HL-60/S4 treated with phorbol 12-myristate 13-acetate at 8.2 ng/mL for 4 days and 3 days (cell line): Measurements from ENCODE around the gene ITIH1.
"Not testable (repeated sequence)": the region's sequence is repeated elsewhere in the genome, so short reads cannot be mapped to it uniquely, and the experiment has no call there.

Source experiments
- in situ Hi-C: fragments of 300-500 bp; cut with MboI; formaldehyde crosslinking; loops from 2 replicates; pipeline ENCODE4 v1.15.0; 2022; ENCODE audit warnings: low sequenced_read_pairs

The ITIH1 gene

GRCh38 chr3:52773361-52774065 lies 3.9 kb upstream of the ITIH1 start:
- in situ Hi-C loops = no loop called here

GRCh38 chr3:52774066-52774713 lies 3.2 kb upstream of the ITIH1 start:
- in situ Hi-C loops = no loop called here

DNA sequence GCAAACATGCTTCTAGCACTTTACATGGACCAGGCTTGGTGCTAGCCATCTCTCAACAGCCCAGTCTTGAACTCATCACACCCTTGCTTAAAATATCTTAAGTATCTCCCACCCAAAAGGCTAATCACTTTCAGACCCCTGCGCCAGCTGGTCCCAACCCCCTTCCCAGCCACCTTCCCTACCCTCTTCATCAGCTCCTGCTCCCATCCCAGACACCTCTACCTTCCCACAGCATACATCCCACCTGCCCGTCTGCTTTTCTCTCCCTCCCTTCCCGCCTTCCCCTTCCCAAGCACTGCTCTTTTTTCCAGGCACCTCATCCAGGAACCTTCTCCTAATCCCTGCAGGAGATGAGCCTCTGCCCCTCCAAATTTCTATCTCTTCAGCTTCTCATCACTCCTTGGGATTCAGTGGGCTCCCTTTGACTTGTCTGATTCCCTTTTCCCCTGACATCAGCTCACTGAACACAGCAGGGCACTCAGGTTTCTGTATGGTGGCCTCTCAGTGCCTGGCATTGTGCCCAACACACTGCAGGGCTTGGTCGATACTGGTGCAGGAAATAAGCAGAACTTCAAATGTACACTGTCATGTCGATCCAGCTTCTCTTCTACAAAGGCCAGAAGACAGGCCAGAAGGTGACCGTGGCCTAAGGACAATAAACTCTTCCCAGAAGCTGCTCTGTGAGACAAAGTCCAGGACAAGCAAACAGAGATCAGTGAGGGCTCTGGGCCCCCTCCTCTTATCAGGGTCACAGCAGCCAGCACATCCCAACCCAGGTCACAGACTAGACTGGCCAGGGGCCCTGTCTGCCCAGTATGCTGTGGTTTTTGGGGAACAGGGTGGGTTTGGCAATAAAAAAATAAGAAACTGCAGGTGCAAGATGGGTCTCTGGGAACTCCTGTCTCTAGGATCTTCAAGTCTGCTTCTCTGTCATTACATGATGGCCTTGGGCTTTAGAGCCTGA lies 2.2 kb upstream of the ITIH1 start:
- in situ Hi-C loops = no loop called here

DNA sequence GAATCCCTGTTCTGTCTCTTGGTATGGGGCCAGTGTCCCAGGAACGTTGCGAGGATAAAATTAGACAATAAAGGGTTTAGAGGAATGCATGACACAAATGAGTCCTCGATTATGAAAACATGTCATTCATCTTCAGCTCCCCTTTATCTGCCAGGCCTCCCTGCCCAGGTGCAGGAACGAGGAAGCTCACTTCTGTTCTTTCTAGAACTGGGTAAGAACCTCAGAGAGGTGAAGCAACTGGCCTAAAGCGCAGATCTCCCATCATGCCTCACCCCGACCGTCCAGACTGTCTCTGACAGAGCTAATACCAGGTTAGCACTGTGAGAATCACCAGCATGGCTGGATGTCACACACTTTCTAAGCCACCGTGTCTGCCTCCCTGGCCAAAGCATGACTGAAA lies 1.5 kb upstream of the ITIH1 start:
- in situ Hi-C loops = no loop called here

GRCh38 chr3:52776486-52776885 lies 913 bp upstream of the ITIH1 start:
- in situ Hi-C loops = not testable (repeated sequence)

- in situ Hi-C loops = no loop called here
Measured at GRCh38 chr3:52777959-52778805, 783 bp downstream of the ITIH1 start.

GRCh38 chr3:52779011-52779836 lies 1.8 kb downstream of the ITIH1 start:
- in situ Hi-C loops = no loop called here

DNA sequence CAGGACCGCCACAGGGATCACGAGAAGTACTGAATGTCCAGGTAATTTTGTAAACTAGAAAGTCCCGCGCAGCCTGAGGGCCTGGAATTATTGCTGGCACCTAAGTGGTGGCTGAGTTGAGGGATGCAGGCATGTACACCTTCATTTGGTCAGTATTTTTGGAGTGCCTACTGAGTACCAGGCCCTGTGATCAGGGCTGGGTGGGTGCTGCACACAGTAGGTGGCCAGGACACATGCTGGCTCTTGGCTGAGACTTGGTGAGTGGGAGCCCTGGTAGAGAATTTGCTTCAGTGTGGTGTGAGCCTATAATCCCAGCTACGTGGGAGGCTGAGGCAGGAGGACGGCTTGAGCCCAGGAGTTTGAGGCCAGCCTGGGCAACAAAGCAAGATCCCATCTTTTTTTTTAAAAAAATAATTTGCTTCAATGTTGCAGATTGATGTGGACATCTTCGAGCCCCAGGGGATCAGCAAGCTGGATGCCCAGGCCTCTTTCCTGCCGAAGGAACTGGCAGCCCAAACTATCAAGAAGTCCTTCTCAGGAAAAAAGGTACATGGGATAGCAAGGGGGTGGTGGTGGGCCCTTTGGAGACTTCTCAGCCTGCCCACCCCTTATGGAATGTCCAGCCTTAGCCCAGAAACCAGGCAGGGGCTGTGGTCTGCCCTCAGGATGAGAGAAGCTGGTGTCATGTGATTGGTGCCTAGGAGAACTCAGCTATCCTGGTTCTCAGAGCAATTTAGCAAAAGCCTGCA lies 2.6 kb downstream of the ITIH1 start:
- in situ Hi-C loops = no loop called here

DNA sequence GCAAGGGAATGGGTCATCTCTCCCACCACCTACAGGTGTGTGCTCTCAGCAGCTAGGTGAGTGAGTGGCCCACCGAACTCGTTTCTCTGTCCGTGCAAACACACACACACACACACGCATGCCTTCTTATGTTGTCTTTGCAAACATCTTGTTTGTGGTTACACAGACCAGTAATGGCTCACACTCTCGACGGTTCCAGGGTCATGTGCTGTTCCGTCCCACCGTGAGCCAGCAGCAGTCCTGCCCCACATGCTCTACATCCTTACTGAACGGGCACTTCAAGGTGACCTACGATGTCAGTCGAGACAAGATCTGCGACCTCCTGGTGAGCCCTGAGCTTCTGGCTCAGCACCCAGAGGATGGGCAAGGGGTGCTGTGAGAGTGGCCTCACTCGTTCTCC lies 4.3 kb downstream of the ITIH1 start:
- in situ Hi-C loops = no loop called here

DNA sequence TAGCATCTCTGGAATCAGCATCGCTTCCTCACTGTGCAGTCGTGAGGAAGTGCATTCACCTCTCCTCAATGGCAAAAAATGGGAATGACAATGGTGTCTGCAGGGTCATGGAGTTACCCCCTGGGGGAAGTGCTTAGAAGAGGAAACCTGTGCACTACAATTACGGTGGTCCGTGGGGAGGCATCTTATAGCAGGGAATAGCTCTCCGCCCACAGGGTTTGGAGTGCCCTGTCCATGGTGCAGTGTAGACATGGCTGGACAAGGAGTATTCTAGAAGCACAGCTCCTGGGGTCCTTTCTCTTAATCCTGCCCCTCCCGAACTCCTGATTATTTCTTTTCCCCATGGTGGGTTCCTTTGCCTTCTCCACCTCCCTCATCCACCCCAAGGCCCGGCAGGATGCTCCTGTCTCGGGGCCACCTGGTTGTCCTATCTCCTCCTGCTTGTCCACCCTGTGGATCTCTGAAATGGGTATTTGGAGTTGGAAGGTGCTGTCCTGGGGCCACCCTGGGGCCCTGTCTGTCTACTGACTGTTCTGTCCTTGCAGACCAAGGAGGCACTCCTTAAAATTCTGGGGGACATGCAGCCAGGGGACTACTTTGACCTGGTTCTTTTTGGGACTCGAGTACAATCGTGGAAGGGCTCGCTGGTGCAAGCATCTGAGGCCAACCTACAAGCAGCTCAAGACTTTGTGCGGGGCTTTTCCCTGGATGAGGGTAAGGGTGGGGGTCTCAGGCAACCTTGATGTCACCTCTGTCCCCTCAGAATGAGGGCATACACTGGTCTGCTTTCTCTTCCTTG lies 5.2 kb downstream of the ITIH1 start:
- in situ Hi-C loops = no loop called here

GRCh38 chr3:52783211-52783555 lies 5.8 kb downstream of the ITIH1 start:
- in situ Hi-C loops = no loop called here

GRCh38 chr3:52784021-52784621 lies 6.7 kb downstream of the ITIH1 start:
- in situ Hi-C loops = no loop called here

DNA sequence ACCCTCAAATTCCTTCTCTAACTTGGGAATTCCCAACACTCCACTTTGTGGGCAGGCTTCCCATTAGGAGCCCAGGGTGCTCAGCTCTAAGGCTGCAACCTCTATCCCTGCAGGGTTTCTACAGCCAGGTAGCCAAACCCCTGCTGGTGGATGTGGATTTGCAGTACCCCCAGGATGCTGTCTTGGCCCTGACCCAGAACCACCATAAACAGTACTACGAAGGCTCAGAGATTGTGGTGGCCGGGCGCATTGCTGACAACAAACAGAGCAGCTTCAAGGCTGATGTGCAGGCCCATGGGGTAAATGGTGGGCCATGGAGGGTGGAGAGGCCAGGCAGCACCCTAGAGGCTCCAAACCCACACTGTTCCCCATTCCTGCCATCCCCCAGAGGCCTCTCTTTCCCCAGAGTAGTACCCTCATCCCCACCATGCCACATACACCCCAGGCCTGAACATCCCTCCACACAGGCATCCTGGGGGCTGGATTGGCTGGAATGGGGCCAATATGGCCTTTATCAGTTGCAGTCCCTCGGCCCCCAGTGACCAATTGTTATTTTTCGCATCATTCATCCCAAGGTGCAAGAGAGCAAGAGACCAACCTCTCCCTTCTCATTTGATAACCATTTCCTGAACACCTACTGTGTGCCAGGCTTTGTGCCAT lies 7.7 kb downstream of the ITIH1 start:
- in situ Hi-C loops = no loop called here

GRCh38 chr3:52786330-52787215 lies 9.2 kb downstream of the ITIH1 start:
- in situ Hi-C loops = no loop called here

- in situ Hi-C loops = no loop called here
Measured at GRCh38 chr3:52787246-52787645, 9.8 kb downstream of the ITIH1 start.
